Nephron (organoid): ENCODE results near the gene C20orf204.

Experiments
- H3K27ac Mint-ChIP-seq, 3 experiments: 2 replicates each; pipeline ENCODE4 v1.8.0; 2020; ENCODE audit warnings: mixed read lengths in 3 of 3, mild to moderate bottlenecking in 2 of 3, moderate library complexity in 1 of 3
- H3K27me3 Mint-ChIP-seq: 2 replicates; pipeline ENCODE4 v1.8.0; 2021; ENCODE audit warnings: low read depth, mild to moderate bottlenecking, moderate library complexity, mixed read lengths
- H3K36me3 Mint-ChIP-seq: 2 replicates; pipeline ENCODE4 v1.8.0; 2020; ENCODE audit warnings: low read depth, mixed read lengths
- H3K4me1 Mint-ChIP-seq: 2 replicates; pipeline ENCODE4 v1.8.0; 2020; ENCODE audit warnings: mixed read lengths
- H3K4me3 Mint-ChIP-seq, 3 experiments: 2 replicates each; pipeline ENCODE4 v1.8.0; 2020; ENCODE audit warnings: mild to moderate bottlenecking in 3 of 3, mixed read lengths in 3 of 3, moderate library complexity in 2 of 3
- H3K9me3 Mint-ChIP-seq: 2 replicates; pipeline ENCODE4 v1.8.0; 2020; ENCODE audit warnings: mixed read lengths
- CTCF ChIP-seq, 3 experiments: fragments of 200-600 bp; sonication (generic); IDR thresholded peaks; one replicate each; pipeline ENCODE4 v1.5.0; 2021; ENCODE audit warnings: antibody characterized with exemption in 3 of 3; ENCODE audit not compliant: unreplicated experiment in 3 of 3

Gene C20orf204

GRCh38 chr20:64051561-64052325, 15.8 kb downstream of the C20orf204 start:
- H3K4me3 Mint-ChIP-seq: peak overlapping the region in 2 of 3 experiments; percentile 14 to 56
- H3K27ac Mint-ChIP-seq: peak overlapping the region in 1 of 3 experiments; percentile 49
- no peaks in the 10 kb centered on the region for H3K36me3 Mint-ChIP-seq
- H3K27me3 Mint-ChIP-seq: peaks cover 49% of the 10 kb centered on the region
- H3K9me3 Mint-ChIP-seq: no peaks in the 10 kb centered on the region
- peaks cover 11% of the 10 kb centered on the region for H3K4me1 Mint-ChIP-seq
- no peak for TF ChIP-seq CTCF (IDR thresholded peaks at IDR 0.05; ENCODE audit: unreplicated experiment in 3 of 3)

- Mint-ChIP-seq H3K4me3 (no peak overlapping the region), H3K27ac (no peak overlapping the region), H3K27me3 (peaks cover 43% of the 10 kb centered on the region), H3K4me1 (peaks cover 11% of the 10 kb centered on the region), H3K36me3 (no peaks in the 10 kb centered on the region), H3K9me3 (no peaks in the 10 kb centered on the region)
- no peak for TF ChIP-seq CTCF (IDR thresholded peaks at IDR 0.05; ENCODE audit: unreplicated experiment in 3 of 3)
Observed at GRCh38 chr20:64052326-64052722, 16.3 kb downstream of the C20orf204 start.

GRCh38 chr20:64052987-64053840, 17.2 kb downstream of the C20orf204 start:
- no peaks in the 10 kb centered on the region for H3K36me3 Mint-ChIP-seq
- peak overlapping the region; percentile 47 to 66 (median 62) for H3K27ac Mint-ChIP-seq
- no peak for TF ChIP-seq CTCF (IDR thresholded peaks at IDR 0.05; ENCODE audit: unreplicated experiment in 3 of 3)
- peak overlapping the region; percentile 30 to 50 (median 32) for H3K4me3 Mint-ChIP-seq
- H3K27me3 Mint-ChIP-seq: peaks cover 35% of the 10 kb centered on the region
- no peaks in the 10 kb centered on the region for H3K9me3 Mint-ChIP-seq
- peaks cover 11% of the 10 kb centered on the region for H3K4me1 Mint-ChIP-seq

GRCh38 chr20:64053841-64054661, 18.1 kb downstream of the C20orf204 start:
- peak in 1 of 3 experiments; percentile 18 for TF ChIP-seq CTCF (IDR thresholded peaks at IDR 0.05; ENCODE audit: unreplicated experiment in 3 of 3)
- Mint-ChIP-seq H3K4me1 (peaks cover 11% of the 10 kb centered on the region), H3K36me3 (no peaks in the 10 kb centered on the region), H3K4me3 (peak overlapping the region; percentile 34 to 50 (median 36)), H3K27me3 (peaks cover 32% of the 10 kb centered on the region), H3K27ac (peak overlapping the region; percentile 56 to 66 (median 62)), H3K9me3 (no peaks in the 10 kb centered on the region)

GRCh38 chr20:64055396-64055892, 19.5 kb downstream of the C20orf204 start:
- Mint-ChIP-seq H3K36me3 (no peaks in the 10 kb centered on the region), H3K9me3 (no peaks in the 10 kb centered on the region), H3K27ac (peak overlapping the region in 2 of 3 experiments; percentile 38 to 63), H3K4me1 (peaks cover 11% of the 10 kb centered on the region), H3K27me3 (peaks cover 28% of the 10 kb centered on the region), H3K4me3 (peak overlapping the region in 2 of 3 experiments; percentile 30 to 36)
- no peak for TF ChIP-seq CTCF (IDR thresholded peaks at IDR 0.05; ENCODE audit: unreplicated experiment in 3 of 3)
